ENCODE data around the gene ITGAV.

The ITGAV gene

DNA sequence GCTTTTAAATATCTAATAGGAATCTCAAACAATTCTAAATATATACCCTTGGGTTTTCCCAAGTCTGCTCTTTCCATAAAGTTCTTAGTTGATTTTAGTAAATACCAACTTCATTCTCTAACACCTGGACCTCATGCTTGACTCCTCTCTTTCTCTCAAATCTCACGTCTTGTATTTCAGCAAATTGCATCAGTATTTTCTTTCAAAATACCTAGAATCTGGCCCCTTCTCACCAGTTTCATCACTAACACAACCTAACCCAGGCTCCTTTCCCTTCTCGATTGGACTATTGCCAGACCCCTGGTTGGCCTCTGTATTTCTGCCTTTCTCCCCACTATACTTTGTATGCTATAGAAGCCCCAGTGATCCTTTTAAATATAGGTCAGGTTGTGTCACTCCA is 81.0 kb downstream of the ITGAV start:
- DNase-seq (ENCODE audit: low read depth in 3 of 3), result no peak

DNA sequence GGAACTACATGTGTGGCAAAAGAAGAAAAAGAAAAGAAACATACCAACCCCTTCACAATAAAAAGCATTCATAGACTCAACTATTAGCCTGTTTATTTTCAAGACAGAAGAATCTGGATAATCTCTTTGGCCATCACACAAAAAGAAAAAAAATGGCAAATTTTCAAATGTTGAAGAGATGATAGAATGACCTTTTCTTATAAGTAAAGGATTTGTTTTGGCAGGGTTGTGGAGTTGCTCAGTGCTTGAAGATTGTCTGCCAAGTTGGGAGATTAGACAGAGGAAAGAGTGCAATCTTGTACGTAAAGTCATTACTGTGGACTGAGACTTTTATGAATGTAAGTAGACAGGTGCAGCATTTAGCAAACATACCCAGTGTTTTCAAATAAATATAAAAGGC is 85.5 kb downstream of the ITGAV start:
- no peak for DNase-seq (ENCODE audit: low read depth in 3 of 3)

DNA sequence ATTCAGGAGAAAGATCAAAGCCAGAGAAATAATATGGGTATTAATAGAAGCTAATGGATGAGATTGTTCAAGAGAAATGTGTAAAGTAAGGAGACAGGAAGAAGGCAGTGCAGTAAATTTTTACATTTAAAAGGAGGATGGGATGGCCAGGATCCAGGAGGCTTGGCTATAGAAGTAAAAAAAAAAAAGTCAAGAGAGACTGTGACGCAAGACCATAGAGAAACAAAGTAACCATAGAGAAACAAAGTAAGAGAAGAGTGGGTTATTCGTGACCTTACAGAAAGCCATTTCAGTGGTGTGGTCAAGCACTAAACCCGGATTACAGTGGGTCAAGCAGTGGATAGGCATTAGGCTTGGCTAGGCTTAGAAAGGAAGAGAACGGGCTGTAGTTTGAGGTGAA is 93.5 kb downstream of the ITGAV start:
- DNase-seq (ENCODE audit: low read depth in 3 of 3), result no peak

DNA sequence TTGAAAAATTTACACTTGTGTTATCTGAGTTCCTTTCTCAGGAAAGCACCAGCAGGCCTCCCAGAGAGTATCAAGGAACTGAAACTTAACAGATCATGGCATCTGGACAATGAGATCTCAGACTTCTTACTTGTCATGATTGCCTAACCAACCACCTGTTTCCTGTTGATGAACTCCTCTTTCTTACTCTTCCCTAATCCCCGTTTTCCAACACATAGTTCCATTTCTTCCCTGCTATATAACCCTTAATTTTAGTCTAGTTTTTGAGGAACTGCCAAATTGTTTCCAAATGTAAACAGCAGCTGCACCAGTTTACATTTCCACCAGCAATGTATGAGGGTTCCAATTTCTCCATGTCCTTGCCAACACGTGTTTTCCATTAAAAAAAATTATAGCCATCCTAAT is 98.0 kb downstream of the ITGAV start:
- DNase-seq (ENCODE audit: low read depth in 3 of 3), result no peak

DNA sequence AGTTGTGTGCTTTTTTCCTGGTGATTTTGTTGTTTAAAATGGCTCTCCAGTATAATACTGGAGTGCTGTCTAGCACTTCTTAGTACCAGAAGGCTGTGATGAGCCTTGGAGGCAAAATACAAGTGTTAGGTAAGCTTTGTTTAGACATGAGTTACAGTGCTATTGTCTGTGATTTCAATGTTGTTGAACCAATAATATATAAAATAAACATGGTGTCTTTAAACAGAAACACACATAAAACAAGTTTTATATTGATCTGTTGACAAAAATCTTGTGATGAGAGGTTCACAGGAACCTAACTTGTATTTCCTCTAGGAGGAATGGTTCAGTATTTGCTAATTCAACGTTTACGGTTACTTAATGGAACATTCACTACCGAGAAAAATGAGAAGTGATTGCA is 99.0 kb downstream of the ITGAV start:
- no peak for DNase-seq (ENCODE audit: low read depth in 3 of 3)

DNA sequence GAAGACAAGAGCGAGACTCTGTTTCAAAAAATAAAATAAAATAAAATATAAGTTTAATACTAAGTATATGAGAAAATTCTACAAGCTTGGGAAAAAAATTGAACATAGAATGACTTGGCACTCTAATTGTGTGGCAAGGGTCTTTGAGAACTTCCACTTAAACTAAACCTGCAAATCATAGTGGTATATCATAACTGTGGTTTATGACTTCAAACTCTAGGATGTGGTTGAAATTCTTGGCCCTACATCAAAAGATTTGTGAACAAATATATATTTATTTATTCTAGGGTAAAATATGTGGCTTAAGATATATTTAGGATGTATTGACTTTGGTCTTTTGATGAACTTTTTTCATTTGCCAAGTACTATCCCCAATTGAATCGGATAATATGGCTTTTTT is 100.9 kb downstream of the ITGAV start:
- DNase-seq (ENCODE audit: low read depth in 3 of 3), result no peak

DNA sequence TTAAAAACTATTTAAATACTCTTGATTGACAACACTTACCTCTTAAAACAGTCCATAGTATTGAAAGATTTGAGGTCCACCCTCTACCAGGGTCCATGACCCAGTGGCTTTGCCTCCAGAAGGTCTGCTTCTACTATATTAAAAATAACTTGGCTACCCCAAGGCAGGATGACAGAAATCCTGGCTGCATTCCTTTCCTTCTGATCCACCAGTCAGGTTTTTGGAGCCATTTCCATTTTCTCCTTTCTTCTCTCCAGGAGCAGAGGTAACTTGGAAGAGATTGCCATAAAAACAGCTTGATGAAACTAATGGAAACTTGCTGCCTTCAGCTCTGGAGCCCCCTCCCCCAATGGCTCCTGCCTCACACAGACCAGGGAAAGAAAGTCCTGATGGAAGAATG is 101.4 kb downstream of the ITGAV start:
- DNase-seq (ENCODE audit: low read depth in 3 of 3), result no peak

DNA sequence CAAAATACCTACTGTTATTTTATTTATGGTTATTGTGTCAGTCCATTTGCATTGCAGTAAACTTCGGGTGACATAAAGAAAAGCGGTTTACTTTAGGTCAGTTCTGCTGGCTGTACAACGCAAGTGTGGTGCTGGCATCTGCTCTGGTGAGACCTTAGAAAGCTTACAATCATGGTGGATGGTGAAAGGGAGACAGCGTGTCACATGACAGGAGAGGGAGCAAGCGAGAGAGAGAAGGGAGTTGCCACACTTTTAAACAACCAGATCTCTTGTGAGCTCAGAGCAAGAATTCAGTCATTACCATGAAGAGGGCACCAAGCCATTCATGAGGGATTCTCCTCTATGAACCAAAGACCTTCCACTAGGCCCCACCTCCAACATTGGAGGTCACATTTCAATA is 102.0 kb downstream of the ITGAV start:
- no peak for DNase-seq (ENCODE audit: low read depth in 3 of 3)

DNA sequence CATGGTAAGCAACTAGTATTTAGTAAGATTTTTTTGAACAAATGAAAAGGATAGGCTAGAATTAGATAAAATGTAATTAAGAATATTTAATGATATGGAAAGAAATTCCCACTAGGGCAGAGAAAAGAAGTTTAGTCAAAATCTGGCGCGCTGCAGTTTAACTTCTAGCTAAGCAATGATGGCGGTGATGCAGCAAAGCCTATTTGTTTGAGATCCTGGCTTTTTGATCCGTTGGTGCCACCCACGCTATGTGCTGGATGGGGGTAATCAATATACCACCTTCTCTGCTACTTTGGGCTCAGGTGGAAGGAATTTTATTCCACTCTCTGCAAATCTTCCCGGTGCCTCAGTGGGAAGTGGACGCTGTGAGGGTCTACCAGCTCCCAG is 103.6 kb downstream of the ITGAV start:
- DNase-seq (ENCODE audit: low read depth in 3 of 3), result no peak

DNA sequence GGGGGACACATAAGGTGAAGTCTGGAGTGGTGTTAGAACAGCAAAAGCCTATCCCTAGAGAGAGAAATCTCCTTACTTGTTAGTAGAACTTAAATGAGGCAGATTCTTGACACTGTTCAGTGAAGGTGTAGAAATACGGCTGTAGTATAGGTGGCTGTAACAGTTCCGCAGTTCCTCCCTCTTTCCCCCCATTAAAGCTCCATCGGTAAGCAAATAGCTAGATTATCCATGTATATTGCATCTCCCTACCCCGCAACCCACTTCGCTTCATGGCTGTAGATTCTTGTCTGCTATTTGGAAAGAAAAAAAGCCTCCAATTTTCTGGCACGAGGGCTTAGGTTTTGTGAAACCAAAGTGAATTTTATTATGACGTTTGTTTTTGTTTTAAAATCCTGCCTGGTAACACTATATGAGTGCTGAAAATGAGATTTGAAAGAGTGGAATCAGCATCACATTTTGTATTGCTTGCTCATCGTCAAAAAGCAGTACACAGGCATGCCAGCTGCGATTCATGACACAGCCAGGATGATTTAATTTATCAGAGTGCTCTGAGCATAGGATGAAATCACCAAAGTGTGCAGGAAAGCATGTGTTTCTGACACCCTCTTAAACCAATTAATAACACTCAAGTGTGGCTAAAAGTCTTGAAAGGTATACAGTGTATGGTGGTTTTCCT is 105.4 kb downstream of the ITGAV start:
- no peak for DNase-seq (ENCODE audit: low read depth in 3 of 3)

DNA sequence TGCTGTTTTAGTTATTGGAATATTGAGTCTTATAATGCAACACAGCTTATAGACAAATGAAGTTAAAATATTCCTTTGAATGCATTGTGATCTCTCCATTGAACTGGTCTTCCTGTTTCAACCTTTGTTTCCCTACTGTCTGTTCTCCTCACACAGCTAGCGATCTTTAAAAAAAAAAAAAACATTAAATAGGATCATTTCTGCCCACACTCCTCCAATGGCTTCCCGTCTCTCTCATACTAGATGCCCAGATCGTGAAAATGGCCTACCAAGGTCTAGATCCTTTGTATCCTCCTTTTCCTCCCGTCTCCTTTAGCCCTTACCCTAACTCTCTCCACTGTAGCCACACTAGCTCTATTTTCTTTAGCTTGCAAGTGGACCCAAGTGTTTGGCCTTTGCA is 106.4 kb downstream of the ITGAV start:
- DNase-seq (ENCODE audit: low read depth in 3 of 3), result no peak

DNA sequence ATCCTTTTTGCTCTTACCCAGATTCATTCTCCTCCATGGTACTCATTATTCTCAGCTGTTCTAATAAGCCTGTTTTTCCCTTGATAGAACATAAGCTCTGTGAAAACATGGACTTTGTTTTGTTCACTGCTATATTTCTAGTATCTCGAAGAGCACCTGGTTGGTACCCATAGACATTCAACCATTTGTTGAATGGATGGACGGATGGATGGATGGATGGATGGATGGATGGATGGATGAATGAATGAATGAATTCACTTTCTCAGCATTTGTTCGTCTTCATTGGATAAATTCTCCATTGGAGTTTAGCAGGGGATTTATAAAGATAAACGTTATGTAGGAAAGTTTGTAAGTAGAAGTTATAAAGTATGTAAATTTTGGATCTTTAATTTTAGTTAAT is 106.9 kb downstream of the ITGAV start:
- DNase-seq (ENCODE audit: low read depth in 3 of 3), result no peak

DNA sequence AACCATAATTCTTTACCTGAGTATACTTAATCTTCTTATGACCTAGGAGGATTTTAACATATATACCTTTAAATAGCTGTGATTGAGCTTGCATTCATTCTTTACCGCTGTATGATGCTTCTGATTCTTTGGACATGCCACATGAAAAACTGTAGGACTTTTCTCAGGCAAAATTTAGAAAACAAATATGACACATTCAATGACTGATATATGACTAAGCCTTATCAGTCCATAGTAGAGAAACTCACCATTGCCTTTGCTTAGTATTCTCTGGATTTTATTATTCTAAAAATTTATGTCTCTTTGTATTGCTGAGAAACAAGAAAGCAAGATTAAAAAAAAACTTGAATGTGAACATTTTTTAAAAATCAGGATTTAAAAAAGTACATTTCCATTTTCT is 107.7 kb downstream of the ITGAV start:
- DNase-seq (ENCODE audit: low read depth in 3 of 3), result no peak

DNA sequence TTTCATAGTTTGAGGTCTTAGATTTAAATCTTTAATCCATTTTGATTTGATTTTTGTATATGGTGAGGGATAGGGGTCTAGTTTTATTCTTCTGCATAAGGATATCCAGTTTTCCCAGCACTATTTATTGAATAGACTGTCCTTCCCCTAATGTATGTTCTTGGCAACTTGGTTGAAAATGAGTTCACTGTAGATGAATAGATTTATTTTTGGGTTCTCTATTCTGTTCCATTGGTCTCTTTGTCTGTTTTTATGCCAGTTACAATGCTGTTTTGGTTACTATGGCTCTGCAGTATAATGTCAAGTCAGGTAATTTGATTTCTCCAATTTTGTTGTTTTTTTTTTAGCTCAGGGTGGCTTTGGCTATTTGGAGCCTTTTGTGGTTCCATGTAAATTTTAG is 109.9 kb downstream of the ITGAV start:
- DNase-seq (ENCODE audit: low read depth in 3 of 3), result no peak

DNA sequence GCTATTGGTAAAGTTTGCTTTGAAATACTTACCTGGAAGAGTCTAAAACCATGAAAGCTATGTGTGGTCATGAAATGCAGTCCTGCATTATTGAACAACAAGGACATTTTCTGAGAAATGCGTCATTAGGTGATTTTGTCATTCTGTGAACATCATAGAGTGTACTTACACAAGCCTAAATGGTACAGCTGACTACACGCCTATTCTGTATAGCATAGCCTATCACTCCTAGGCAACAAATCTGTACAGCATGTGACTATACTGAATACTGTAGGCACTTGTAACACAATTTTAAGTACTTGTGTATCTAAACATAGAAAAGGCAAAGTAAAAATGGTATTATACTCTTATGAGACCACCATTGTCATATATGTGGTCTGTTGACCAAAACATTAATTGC is 112.2 kb downstream of the ITGAV start:
- DNase-seq (ENCODE audit: low read depth in 3 of 3), result no peak

DNA sequence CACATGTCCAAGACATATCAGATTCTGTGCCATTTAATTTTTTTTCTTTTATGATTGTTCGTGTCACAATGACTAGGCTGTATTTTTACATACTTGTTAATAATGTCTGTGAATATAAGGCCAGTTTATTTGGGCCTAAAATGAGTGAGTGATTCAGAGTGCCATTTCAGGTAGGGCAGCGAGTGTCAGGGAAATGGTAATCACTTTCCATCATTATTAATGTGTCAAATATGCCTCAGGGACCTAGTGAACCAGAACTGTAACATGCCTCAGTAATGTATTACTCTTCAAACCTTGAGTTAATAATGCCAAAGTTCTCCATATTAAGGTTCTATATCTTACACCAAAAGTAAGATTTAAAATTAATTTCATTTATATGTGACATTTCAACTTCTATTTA is 112.6 kb downstream of the ITGAV start:
- DNase-seq (ENCODE audit: low read depth in 3 of 3), result no peak

DNA sequence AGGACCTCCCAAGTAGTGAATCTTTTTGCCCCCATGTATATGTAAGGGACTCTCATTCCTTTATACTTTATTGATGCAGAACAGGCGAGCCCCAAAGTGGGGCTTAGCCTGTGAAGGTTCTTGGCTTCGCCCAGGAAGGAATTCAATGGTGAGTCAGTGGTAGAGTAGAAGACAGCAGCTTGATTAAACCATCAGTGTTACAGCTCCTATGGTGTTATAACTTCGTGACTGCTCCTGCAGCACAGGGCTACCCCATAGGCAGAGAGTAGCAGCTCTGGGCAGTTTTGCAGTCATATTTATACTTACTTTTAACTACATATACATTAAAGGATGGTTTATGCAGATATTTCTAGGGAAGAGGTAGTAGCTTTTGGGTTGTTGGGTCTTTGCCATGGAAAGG is 115.0 kb downstream of the ITGAV start:
- no peak for DNase-seq (ENCODE audit: low read depth in 3 of 3)

DNA sequence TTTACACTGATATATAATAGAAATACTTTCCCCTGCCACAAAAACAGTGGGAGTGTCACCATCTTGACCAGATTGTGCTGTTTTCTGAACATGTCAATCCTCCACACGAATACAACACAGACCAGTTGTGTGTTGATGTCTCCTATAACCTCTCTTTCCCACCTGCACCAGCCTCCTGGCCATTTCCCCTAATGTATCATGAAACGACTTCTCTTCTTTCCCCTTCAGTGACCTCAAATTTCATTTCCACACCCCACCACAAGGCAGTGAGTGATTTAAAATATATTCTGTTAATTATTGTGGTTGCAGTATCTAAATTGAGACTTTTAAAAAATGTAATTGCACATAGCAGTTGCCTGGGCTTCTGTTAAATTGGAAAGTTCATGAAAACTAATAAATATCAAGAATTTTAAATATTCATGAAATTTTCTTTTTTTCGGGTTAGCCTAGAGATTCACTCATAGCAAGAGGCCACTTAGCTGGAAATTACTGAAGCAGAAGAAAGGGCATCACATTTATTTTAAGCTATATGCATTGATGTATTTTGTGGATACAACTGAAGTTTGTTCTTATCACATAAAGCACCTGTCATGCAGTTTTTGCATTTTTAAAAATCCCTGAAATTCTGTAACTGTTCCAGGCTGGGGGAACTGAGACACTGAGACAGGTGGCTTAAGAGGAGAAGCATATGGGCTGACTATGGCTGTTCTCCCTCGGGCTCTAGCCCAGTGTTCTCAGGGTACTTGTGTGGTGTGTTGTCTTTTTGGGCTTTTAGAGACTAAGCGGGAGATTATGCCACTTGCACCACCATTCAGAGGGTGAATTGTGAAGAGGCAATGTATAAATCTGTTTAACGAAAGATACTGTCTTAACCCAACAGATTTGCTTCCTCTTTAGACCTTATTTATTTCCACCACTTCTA is 119.9 kb downstream of the ITGAV start:
- DNase-seq (ENCODE audit: low read depth in 3 of 3), result no peak

DNA sequence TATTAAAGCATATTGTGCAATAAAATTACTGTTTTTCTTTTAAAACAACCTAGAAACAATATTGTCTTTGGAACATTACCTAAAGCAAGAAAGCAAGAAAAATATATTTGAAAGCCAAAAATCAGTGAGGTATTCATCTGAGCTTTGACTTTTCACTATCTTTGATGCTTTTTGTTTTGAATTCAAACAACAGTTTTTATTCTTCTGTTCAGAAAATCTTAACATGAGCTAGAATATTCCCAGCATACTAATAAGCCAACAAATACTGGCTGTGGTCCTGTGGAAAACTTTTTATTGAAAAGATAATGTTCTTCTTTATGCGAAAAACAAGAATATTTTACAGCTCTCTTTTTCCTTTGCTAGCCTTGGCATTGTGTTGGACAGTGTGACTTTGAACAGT is 123.8 kb downstream of the ITGAV start:
- no peak for DNase-seq (ENCODE audit: low read depth in 3 of 3)

DNA sequence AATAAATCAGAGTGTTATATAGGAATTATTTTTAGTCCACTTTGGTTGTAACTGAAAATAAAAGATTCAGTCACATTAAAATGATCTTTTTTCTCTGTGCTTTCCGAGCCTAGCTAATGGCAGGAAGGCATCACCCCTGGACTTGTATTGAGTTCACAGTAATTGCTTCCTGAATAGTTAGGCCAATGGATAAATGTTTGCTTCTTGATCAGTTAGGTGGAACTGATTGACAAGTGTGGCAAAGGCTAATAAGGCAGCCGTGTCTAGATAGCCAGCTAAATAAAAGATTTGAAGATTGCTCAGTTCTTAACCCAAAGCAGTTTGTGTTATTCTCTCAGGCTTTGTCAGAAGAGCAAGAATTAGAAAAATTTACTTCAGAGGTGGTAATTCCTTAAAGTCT is 124.8 kb downstream of the ITGAV start:
- DNase-seq (ENCODE audit: low read depth in 3 of 3), result no peak

DNA sequence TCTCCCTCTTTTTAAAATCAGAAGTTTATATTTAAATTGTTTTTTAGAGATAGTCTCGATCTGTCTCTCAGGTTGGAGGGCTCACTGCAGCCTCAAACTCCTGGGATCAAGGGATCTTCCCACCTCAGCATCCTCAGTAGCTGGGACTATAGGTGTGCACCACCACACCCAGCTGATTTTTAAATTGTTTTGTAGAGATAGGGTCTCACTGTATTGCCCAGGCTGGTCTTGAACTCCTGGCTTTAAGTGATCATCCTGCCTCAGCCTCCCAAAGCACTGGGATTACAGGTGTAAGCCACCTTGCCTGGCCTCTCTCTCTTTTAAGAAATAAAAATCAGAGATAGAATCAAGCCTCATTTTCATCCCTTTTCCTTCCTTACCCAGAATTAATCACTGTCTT is 126.1 kb downstream of the ITGAV start:
- DNase-seq (ENCODE audit: low read depth in 3 of 3), result no peak

DNA sequence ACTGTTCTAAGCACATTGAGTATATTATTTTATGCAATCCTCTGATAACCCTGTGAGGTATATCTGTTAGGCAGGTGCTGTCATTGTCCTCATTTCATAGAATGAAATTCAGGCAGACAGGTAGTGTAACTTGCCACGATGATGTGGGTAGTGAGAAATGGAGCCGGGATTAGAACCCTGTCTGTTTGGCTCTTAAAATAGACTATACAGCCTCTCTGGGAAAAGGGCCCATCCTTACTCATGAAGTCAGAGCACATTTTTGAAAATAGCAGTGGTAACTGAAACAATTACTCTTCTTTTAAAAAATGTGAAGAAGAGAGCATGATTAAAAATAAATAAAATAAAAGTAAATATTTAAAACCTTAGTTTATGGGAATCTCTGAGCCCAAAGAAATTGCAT is 127.0 kb downstream of the ITGAV start:
- no peak for DNase-seq (ENCODE audit: low read depth in 3 of 3)

DNA sequence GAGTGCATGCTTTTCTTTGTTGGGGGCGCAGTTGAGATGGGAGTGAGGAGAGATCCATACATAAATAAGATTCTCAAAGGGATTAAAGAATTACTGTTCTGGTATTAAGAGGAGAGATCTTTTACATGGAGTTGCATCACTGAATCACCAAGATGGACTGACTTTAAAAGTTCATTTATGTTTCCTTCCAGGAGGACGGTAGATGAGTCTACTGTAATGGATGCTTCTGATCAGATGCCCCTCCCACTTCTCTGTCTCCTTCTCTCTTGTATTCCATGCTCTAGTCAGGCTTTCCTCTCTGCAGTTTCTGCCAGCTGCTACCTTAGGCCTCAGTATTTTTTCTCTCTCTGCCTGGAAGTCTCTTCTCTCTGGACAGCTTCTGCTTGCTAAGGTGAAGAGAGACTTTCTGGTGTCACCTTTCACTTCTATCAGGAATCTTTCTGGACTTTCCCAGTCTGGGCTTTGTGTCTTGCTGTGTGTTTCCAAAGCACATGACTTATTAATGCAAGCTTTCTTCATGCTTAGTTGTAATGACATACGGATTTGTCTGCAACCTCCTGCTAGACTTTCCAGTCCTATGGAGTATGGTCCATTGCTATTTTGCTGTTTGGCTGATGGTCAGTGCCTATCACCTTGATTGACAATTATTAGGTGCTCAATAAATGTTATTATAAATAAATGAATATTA is 127.6 kb downstream of the ITGAV start:
- no peak for DNase-seq (ENCODE audit: low read depth in 3 of 3)
